ENCODE measurements around the gene IFI27L2.

The IFI27L2 gene

GRCh38 chr14:94173885-94174603 lies 44.6 kb upstream of the IFI27L2 start, which contains the start of gene PPP4R4:
PPP4R4 (plus strand) TSS chr14:94174322; CDS start chr14:94174466, 144 bp downstream.
- TF ChIP-seq CTCF (conservative IDR thresholded peaks at IDR 0.05; ENCODE audit: low read depth): no peak
- ChIA-PET CTCF (interaction anchor here (0.6 kb wide), 1 partner anchor 37 kb away, joined by 3 read pairs; no protein-coding TSS in a partner anchor), POLR2A (ENCODE audit: low non-redundant PET) (no interaction called here)
- peak within 1 kb of the TSS; percentile 35 for H3K27ac ChIP-seq
- peak; percentile 83 for DNase-seq (ENCODE audit: low spot score)

- ChIA-PET POLR2A (ENCODE audit: low non-redundant PET) (no interaction called here), CTCF (no interaction called here)
- no peak for DNase-seq (ENCODE audit: low spot score)
- H3K27ac ChIP-seq: peak overlapping the region; percentile 35
- no peak for TF ChIP-seq CTCF (conservative IDR thresholded peaks at IDR 0.05; ENCODE audit: low read depth)
Measured at GRCh38 chr14:94173471-94173884, 44.1 kb upstream of the IFI27L2 start.

GRCh38 chr14:94172545-94172944 lies 43.1 kb upstream of the IFI27L2 start:
- POLR2A ChIA-PET (ENCODE audit: low non-redundant PET): no interaction called here
- no peak overlapping the region for H3K27ac ChIP-seq
- no peak for TF ChIP-seq CTCF (conservative IDR thresholded peaks at IDR 0.05; ENCODE audit: low read depth)
- no peak for DNase-seq (ENCODE audit: low spot score)
- CTCF ChIA-PET: no interaction called here

GRCh38 chr14:94171208-94171607 lies 41.8 kb upstream of the IFI27L2 start:
- H3K27ac ChIP-seq: no peak overlapping the region
- ChIA-PET CTCF (no interaction called here), POLR2A (ENCODE audit: low non-redundant PET) (no interaction called here)
- no peak for TF ChIP-seq CTCF (conservative IDR thresholded peaks at IDR 0.05; ENCODE audit: low read depth)
- peak; percentile 23 for DNase-seq (ENCODE audit: low spot score)

- no peak for DNase-seq (ENCODE audit: low spot score)
- POLR2A ChIA-PET (ENCODE audit: low non-redundant PET): no interaction called here
- CTCF ChIA-PET: interaction anchor here (0.5 to 3.2 kb wide), 3 partner anchors 33 to 1591 kb away, joined by 3 to 10 read pairs (median 3); no protein-coding TSS in a partner anchor
Measured at GRCh38 chr14:94170136-94170535, 40.7 kb upstream of the IFI27L2 start.

GRCh38 chr14:94165744-94166143 lies 36.3 kb upstream of the IFI27L2 start:
- ChIA-PET CTCF (interaction anchor here (0.5 to 1.9 kb wide), 3 partner anchors 29 to 440 kb away, joined by 3 to 4 read pairs (median 3); no protein-coding TSS in a partner anchor), POLR2A (ENCODE audit: low non-redundant PET) (no interaction called here)
- DNase-seq (ENCODE audit: low spot score): no peak
- TF ChIP-seq CTCF (conservative IDR thresholded peaks at IDR 0.05; ENCODE audit: low read depth): no peak
- H3K27ac ChIP-seq: no peak overlapping the region

More at GRCh38 chr14:94170136-94170535, 40.7 kb upstream of the IFI27L2 start:
- no peak for TF ChIP-seq CTCF (conservative IDR thresholded peaks at IDR 0.05; ENCODE audit: low read depth)
- no peak overlapping the region for H3K27ac ChIP-seq
